T-helper 1 cell (primary cell): ENCODE measurements around the gene MAD1L1.
"Not testable (repeated sequence)": the region's sequence is repeated elsewhere in the genome, so short reads cannot be mapped to it uniquely, and the experiment has no call there.

Source experiments
- DNase-seq, 5 donors: peaks; one replicate each; pipeline ENCODE4 v3.0.0-alpha.2; 2012 to 2020

The MAD1L1 gene

GRCh38 chr7:1823376-1824150, 409.2 kb downstream of the MAD1L1 start:
- DNase-seq, result no peak

- no peak for DNase-seq
These were observed 413.4 kb downstream of the MAD1L1 start for GRCh38 chr7:1819259-1819841.

- no peak for DNase-seq
These were observed 414.0 kb downstream of the MAD1L1 start for GRCh38 chr7:1818575-1819258.

- DNase-seq, result no peak
These were observed 415.6 kb downstream of the MAD1L1 start for GRCh38 chr7:1817061-1817712.

- not testable (repeated sequence) for DNase-seq
These were observed 416.3 kb downstream of the MAD1L1 start for GRCh38 chr7:1816451-1816850.

GRCh38 chr7:1815551-1816281, 417.0 kb downstream of the MAD1L1 start:
- not testable (repeated sequence) for DNase-seq

- DNase-seq, result no peak
These were observed 417.7 kb downstream of the MAD1L1 start for GRCh38 chr7:1815051-1815481.

GRCh38 chr7:1814089-1814811, 418.5 kb downstream of the MAD1L1 start:
- no peak for DNase-seq

- DNase-seq, result no peak
These were observed 419.2 kb downstream of the MAD1L1 start for GRCh38 chr7:1813394-1814088.

- no peak for DNase-seq
These were observed 420.0 kb downstream of the MAD1L1 start for GRCh38 chr7:1812509-1813393.

- DNase-seq, result no peak
These were observed 420.8 kb downstream of the MAD1L1 start for GRCh38 chr7:1811850-1812508.

- DNase-seq, result no peak
These were observed 421.5 kb downstream of the MAD1L1 start for GRCh38 chr7:1810961-1811849.

- DNase-seq, result no peak
These were observed 422.2 kb downstream of the MAD1L1 start for GRCh38 chr7:1810521-1810920.

GRCh38 chr7:1809601-1810258, 423.0 kb downstream of the MAD1L1 start:
- no peak for DNase-seq

- no peak for DNase-seq
These were observed 423.7 kb downstream of the MAD1L1 start for GRCh38 chr7:1809070-1809469.

GRCh38 chr7:1807821-1808600, 424.7 kb downstream of the MAD1L1 start:
- no peak for DNase-seq

GRCh38 chr7:1806354-1806753, 426.4 kb downstream of the MAD1L1 start:
- no peak for DNase-seq
